Psoas muscle (tissue), 8 donors: Measurements from ENCODE around the gene BRWD1. TPM values are rescaled to one million over a fixed set of nuclear protein-coding genes. Genes with fewer than 3 reads are reported as not detected.

Experiments
- ATAC-seq, 4 donors: fragments of 200-7000 bp; cut with Tn5 transposase; one replicate each; pipeline ENCODE4 v1.9.1; 2020; ENCODE audit warnings: moderate library complexity in 3 of 4, mild to moderate bottlenecking in 2 of 4
- DNase-seq, 2 donors: peaks; one replicate each; pipeline ENCODE4 v3.0.0-alpha.2; 2020
- H3K27ac ChIP-seq: fragments of 200-600 bp; one replicate; pipeline ENCODE4 v1.8.0; 2022
- H3K27me3 ChIP-seq, 3 donors: fragments of 200-600 bp in 1 of 3; one replicate each; pipeline versions ENCODE4 v1.6.1 to v1.8.0; 2013 to 2022; ENCODE audit warnings: low read length in 2 of 3, mild to moderate bottlenecking in 2 of 3, moderate library complexity in 1 of 3; ENCODE audit not compliant: insufficient read depth in 3 of 3
- H3K36me3 ChIP-seq, 2 donors: fragments of 200-600 bp in 1 of 2; one replicate each; pipeline versions ENCODE4 v1.6.1 to v1.8.0; 2013 to 2022; ENCODE audit warnings: low read depth in 1 of 2, mild to moderate bottlenecking in 1 of 2, moderate library complexity in 1 of 2; ENCODE audit not compliant: insufficient read depth in 1 of 2
- H3K4me1 ChIP-seq: fragments of 200-600 bp; one replicate; pipeline ENCODE4 v1.8.0; 2022
- H3K4me3 ChIP-seq: fragments of 200-600 bp; one replicate; pipeline ENCODE4 v1.8.0; 2022; ENCODE audit warnings: mild to moderate bottlenecking
- H3K9me3 ChIP-seq: fragments of 200-600 bp; one replicate; pipeline ENCODE4 v1.8.0; 2022
- WGBS, 3 donors: extraction: QIAGEN DNeasy Blood & Tissue Kit; methylation state at CpG; one replicate each; pipeline versions ENCODE4 v1.1.6 to v1.1.7; 2013; 5-methylcytosine and 5-hydroxymethylcytosine counted together
- intact Hi-C, 2 donors: fragments of 100-400 bp; cut with DNase I; formaldehyde crosslinking; loops; one replicate each; pipeline versions ENCODE4 v1.11.0 to v1.14.2; 2022
- polyA plus RNA-seq, 3 donors: library from polyadenylated mRNA; stranded (reverse); fragments of 200-250 nt; gene quantifications; one replicate each; pipeline ENCODE4 v1.2.3, GENCODE V29; 2013
- total RNA-seq, 4 donors: library from RNA; stranded (reverse); fragmentation: NEBNext Ultra II Directional in 2 of 4; extraction: Animal tissue kit (Norgen Biotek cat#: 25700) in 2 of 4; gene quantifications; one replicate each; pipeline versions ENCODE4 v1.2.1 to v1.2.4, GENCODE V29; 2021 to 2023
- TF ChIP-seq, protein P1 (sequence below): fragments of 200-600 bp; IDR thresholded peaks from one replicate; pipeline ENCODE4 v1.8.0; 2022; ENCODE audit warnings: antibody characterized with exemption
- donor health status: healthy with polysubstance abuse.
- donor health status: DM: no; HTN: no; CAD: no; lungs with moderate emphysema.
- donor health status: Bipolar disorder and iron deficiency.
- donor health status: healthy.
- donor health status: DM: yes; HTN: yes; CAD: no.
- donor health status: DM: no; HTN: no; CAD: no.
- donor health status: DM: no; HTN: no; CAD: no.
- donor health status: DM: yes; HTN: yes; CAD: no.

The BRWD1 gene
- total and polyA plus RNA-seq, 7 donors: 12.6 to 33.0 (median 30.2) TPM

DNA sequence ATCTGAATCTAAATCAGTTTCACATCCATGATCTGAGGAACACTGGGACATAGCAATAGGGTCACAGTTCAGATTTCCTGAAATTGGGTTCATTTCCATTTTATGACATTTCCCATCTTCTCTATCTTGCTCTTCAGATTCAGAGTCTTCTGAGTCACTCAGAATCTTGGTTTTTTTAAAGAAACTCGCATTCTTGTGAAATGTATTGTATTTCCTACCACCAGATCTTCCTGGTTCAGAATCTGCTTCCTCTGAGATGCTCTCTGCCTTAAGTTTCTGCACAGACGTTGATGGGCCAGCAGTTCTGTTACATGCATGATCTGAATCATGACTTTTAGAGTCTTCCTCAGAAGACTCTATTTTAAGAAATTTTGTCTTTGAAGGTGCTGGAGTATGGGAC is 114.6 kb downstream of the BRWD1 start:
- no peaks in the 10 kb centered on the region for H3K9me3 ChIP-seq
- no peaks in the 10 kb centered on the region for H3K27me3 ChIP-seq
- ATAC-seq (no peak), DNase-seq (no peak)
- TF ChIP-seq, protein P1, sequence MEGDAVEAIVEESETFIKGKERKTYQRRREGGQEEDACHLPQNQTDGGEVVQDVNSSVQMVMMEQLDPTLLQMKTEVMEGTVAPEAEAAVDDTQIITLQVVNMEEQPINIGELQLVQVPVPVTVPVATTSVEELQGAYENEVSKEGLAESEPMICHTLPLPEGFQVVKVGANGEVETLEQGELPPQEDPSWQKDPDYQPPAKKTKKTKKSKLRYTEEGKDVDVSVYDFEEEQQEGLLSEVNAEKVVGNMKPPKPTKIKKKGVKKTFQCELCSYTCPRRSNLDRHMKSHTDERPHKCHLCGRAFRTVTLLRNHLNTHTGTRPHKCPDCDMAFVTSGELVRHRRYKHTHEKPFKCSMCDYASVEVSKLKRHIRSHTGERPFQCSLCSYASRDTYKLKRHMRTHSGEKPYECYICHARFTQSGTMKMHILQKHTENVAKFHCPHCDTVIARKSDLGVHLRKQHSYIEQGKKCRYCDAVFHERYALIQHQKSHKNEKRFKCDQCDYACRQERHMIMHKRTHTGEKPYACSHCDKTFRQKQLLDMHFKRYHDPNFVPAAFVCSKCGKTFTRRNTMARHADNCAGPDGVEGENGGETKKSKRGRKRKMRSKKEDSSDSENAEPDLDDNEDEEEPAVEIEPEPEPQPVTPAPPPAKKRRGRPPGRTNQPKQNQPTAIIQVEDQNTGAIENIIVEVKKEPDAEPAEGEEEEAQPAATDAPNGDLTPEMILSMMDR: no peak
- H3K4me1 ChIP-seq: peaks cover 3% of the 10 kb centered on the region
- WGBS, 3 donors: 73 to 81% (median 76%) methylated on average over 2 of the region's 2 CpGs
- H3K36me3 ChIP-seq: peaks cover 15 to 99% of the 10 kb centered on the region in 2 donors
- H3K4me3 ChIP-seq: no peak overlapping the region
- intact Hi-C loops: no loop called here
- no peak overlapping the region for H3K27ac ChIP-seq

DNA sequence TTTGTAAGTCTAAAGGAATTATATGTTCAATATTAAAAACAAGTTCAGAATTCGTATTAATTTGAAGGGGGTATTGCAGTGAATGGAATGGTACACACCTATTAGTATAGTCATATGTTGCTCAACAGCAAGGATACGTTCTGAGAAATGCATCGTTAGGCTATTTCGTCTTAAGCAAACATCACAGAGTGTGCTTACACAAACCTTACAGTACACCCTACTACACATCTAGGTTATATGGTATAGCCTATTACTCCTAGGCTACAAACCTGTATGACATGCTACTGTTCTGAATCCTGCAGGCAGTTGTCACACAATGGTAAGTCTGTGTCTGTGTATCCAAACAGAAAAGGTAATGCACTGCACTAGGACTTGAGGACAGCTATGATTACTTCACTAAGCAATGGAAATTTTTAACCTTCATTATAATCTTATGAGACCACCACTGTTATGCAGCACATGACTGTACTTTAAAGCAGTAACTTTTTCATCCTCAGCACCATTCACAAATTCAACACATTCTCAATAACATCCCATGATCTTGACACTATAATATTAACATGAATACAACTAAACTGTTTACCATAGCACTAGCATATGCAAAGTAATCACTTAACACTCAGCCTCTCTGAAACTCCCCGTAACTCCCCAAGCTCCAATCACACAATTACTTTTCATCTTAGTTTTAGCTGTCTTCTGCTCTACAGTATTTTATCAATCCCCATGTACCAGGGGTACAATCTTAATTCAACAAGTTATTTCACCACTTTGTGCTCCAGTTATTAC is 115.8 kb downstream of the BRWD1 start:
- intact Hi-C loops: no loop called here
- WGBS, 3 donors: 77 to 87% (median 85%) methylated on average over 5 of the region's 5 CpGs

DNA sequence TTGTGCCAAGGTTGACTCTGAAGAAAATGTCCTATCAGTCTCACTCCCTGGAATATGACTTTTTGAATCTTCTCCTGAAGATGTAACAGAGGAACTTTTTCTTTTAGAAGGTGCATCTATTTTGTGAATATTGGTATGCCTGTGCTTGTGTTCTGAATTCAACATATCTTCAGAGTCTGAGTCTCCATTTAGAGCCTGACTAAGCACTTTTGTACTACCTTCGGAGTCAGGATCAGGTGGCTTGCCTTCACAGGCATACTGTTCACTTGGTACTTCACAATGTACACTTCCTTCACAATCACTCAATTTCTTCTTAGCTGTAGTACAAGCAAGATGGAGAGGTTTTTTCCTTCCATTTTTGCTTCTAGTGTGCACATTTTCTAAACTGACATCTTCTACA is 116.6 kb downstream of the BRWD1 start:
- ATAC-seq (no peak), DNase-seq (no peak)
- Histone ChIP-seq H3K9me3 (no peaks in the 10 kb centered on the region), H3K4me1 (peaks cover 3% of the 10 kb centered on the region), H3K4me3 (no peak overlapping the region), H3K27me3 (no peaks in the 10 kb centered on the region), H3K36me3 (peaks cover 15 to 90% of the 10 kb centered on the region in 2 donors), H3K27ac (no peak overlapping the region)
- intact Hi-C loops: no loop called here
- TF ChIP-seq, protein P1: no peak
- 72 to 97% (median 77%) methylated on average over 1 of the region's 1 CpG for WGBS, 3 donors

More for the DNA sequence above, 115.8 kb downstream of the BRWD1 start:
- no peak for DNase-seq
- Histone ChIP-seq H3K4me3 (no peak overlapping the region), H3K4me1 (peaks cover 3% of the 10 kb centered on the region), H3K27me3 (no peaks in the 10 kb centered on the region), H3K36me3 (peaks cover 15 to 95% of the 10 kb centered on the region in 2 donors), H3K27ac (no peak overlapping the region), H3K9me3 (no peaks in the 10 kb centered on the region)
- TF ChIP-seq, protein P1: no peak
- no peak for ATAC-seq

DNA sequence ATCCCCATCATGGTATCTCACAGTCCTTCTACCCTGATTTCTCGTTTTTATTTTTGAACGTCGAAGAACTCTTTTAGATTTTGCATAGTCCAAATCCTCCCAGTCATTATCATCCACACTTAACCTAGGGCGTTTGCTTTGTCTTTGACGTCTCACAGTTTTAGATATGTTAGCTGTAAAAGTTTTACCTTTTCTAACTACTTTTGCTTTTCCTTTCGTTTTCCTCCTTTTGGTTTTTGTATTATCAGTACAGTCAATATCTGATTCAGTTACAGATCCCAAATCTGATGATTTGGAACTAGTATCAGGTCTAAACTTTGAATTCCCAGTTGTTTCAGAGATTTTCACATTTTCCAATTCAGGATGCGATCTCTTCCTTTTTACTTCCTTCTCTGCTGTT is 117.1 kb downstream of the BRWD1 start:
- peaks cover 15 to 88% of the 10 kb centered on the region in 2 donors for H3K36me3 ChIP-seq
- H3K27me3 ChIP-seq: no peaks in the 10 kb centered on the region
- WGBS, 3 donors: 89 to 91% (median 90%) methylated on average over 7 of the region's 7 CpGs
- H3K9me3 ChIP-seq: no peaks in the 10 kb centered on the region
- no peak overlapping the region for H3K4me3 ChIP-seq
- H3K4me1 ChIP-seq: peaks cover 3% of the 10 kb centered on the region
- DNase-seq (no peak), ATAC-seq (no peak)
- TF ChIP-seq, protein P1: no peak
- intact Hi-C loops: no loop called here
- H3K27ac ChIP-seq: no peak overlapping the region
